GM23338 (cell line): ENCODE results near the gene AAMDC. TPM values are rescaled to one million over a fixed set of nuclear protein-coding genes. Genes with fewer than 3 reads are reported as not detected.

ENCODE experiments used
- ATAC-seq: fragments of 200-7000 bp; cut with Tn5 transposase; 3 replicates; pipeline ENCODE4 v1.9.1; 2020
- DNase-seq: peaks from one replicate; pipeline ENCODE4 v3.0.0-alpha.2; 2015; ENCODE audit warnings: low spot score
- H2AFZ ChIP-seq: fragments of 200-600 bp; sonication (generic); 2 replicates; pipeline ENCODE4 v1.8.0; 2016; ENCODE audit warnings: antibody characterized with exemption, mild to moderate bottlenecking, moderate library complexity
- H3F3A ChIP-seq: fragments of 200-600 bp; sonication (generic); replicated peaks from 2 replicates; pipeline ENCODE4 v1.8.0; 2017; ENCODE audit warnings: antibody characterized with exemption, mixed run types, low read depth
- H3K27ac ChIP-seq: fragments of 200-600 bp; sonication (generic); 2 replicates; pipeline ENCODE4 v1.6.1; 2016; ENCODE audit warnings: low read depth
- H3K27me3 ChIP-seq: fragments of 200-600 bp; sonication (generic); 2 replicates; pipeline ENCODE4 v1.8.0; 2016; ENCODE audit warnings: mild to moderate bottlenecking, mixed run types, moderate library complexity; ENCODE audit not compliant: insufficient read depth
- H3K36me3 ChIP-seq: fragments of 200-600 bp; sonication (generic); 2 replicates; pipeline ENCODE4 v1.8.0; 2016; ENCODE audit warnings: mild to moderate bottlenecking; ENCODE audit not compliant: insufficient read depth
- H3K4me1 ChIP-seq: fragments of 200-600 bp; sonication (generic); 2 replicates; pipeline ENCODE4 v1.8.0; 2016; ENCODE audit warnings: mild to moderate bottlenecking, moderate library complexity; ENCODE audit not compliant: insufficient read depth
- H3K4me2 ChIP-seq: fragments of 200-600 bp; sonication (generic); 2 replicates; pipeline ENCODE4 v1.7.1; 2017; ENCODE audit warnings: mixed run types
- H3K4me3 ChIP-seq: fragments of 200-600 bp; sonication (generic); 2 replicates; pipeline ENCODE4 v1.6.1; 2016; ENCODE audit warnings: mixed run types
- H3K79me2 ChIP-seq: fragments of 200-600 bp; sonication (generic); replicated peaks from 2 replicates; pipeline ENCODE4 v1.8.0; 2017; ENCODE audit warnings: mild to moderate bottlenecking; ENCODE audit not compliant: insufficient read depth
- H3K9me2 ChIP-seq: fragments of 200-600 bp; sonication (generic); 2 replicates; pipeline ENCODE4 v1.8.0; 2017; ENCODE audit not compliant: insufficient read depth
- H4K20me1 ChIP-seq: fragments of 200-600 bp; sonication (generic); replicated peaks from 2 replicates; pipeline ENCODE4 v1.8.0; 2017; ENCODE audit warnings: mild to moderate bottlenecking; ENCODE audit not compliant: insufficient read depth
- H3K27ac Mint-ChIP-seq: 2 replicates; pipeline ENCODE4 v1.8.0; 2020; ENCODE audit warnings: inconsistent platforms, mild to moderate bottlenecking, moderate library complexity, mixed read lengths
- H3K27me3 Mint-ChIP-seq: 3 replicates; pipeline ENCODE4 v1.8.0; 2022; ENCODE audit warnings: low read depth, mild to moderate bottlenecking, moderate library complexity, mixed read lengths, inconsistent platforms; ENCODE audit not compliant: insufficient read depth, poor library complexity
- H3K36me3 Mint-ChIP-seq: 3 replicates; pipeline ENCODE4 v1.8.0; 2021; ENCODE audit warnings: low read depth, mild to moderate bottlenecking, inconsistent platforms, moderate library complexity, mixed read lengths
- H3K4me1 Mint-ChIP-seq: 3 replicates; pipeline ENCODE4 v1.8.0; 2020; ENCODE audit warnings: mild to moderate bottlenecking, inconsistent platforms, mixed read lengths
- H3K4me3 Mint-ChIP-seq: 3 replicates; pipeline ENCODE4 v1.8.0; 2021; ENCODE audit warnings: moderate library complexity, mild to moderate bottlenecking, inconsistent platforms, mixed read lengths
- H3K9me3 Mint-ChIP-seq: 3 replicates; pipeline ENCODE4 v1.8.0; 2020; ENCODE audit warnings: moderate library complexity, mild to moderate bottlenecking, inconsistent platforms, mixed read lengths
- EZH2 ChIP-seq: fragments of 200-600 bp; sonication (generic); IDR thresholded peaks from one replicate; pipeline ENCODE4 v1.8.0; 2017; ENCODE audit warnings: antibody characterized with exemption, mild to moderate bottlenecking, low read depth; ENCODE audit not compliant: unreplicated experiment
- EZH2phosphoT487 ChIP-seq: fragments of 200-600 bp; sonication (generic); IDR thresholded peaks from one replicate; pipeline ENCODE4 v1.8.1; 2018; ENCODE audit warnings: antibody characterized with exemption; ENCODE audit not compliant: unreplicated experiment
- JUNB ChIP-seq: IDR thresholded peaks from one replicate; pipeline ENCODE4 v1.6.1; 2016; ENCODE audit warnings: antibody characterized with exemption; ENCODE audit not compliant: unreplicated experiment
- NANOG ChIP-seq: IDR thresholded peaks from 2 replicates; pipeline ENCODE4 v1.6.1; 2016; ENCODE audit warnings: antibody characterized with exemption, borderline replicate concordance
- STAT1 ChIP-seq: IDR thresholded peaks from one replicate; pipeline ENCODE4 v1.6.1; 2016; ENCODE audit warnings: antibody characterized with exemption; ENCODE audit not compliant: unreplicated experiment
- ZNF331 ChIP-seq: fragments of 250-450 bp; sonication (Bioruptor Pico); IDR thresholded peaks from 2 replicates; pipeline ENCODE4 v1.5.0; 2020; ENCODE audit warnings: low read depth, mild to moderate bottlenecking, moderate library complexity
- polyA plus RNA-seq: library from polyadenylated mRNA; unstranded; fragments of >200 nt; fragmentation: Nextera tagmentation; extraction: Ambion mirVana; gene quantifications from 2 replicates; pipeline ENCODE4 v1.2.1, GENCODE V29; 2016
- total RNA-seq: library from RNA; depleted of rRNA; stranded (reverse); fragments of >200 nt; shearing (Covaris generic); gene quantifications from 2 replicates; pipeline ENCODE4 v1.2.3, GENCODE V29; 2014
- TF ChIP-seq, protein P1 (sequence below), 2 experiments: fragments of 200-600 bp in 1 of 2; sonication (generic) in 1 of 2; conservative IDR thresholded peaks; 2 replicates each; pipeline versions ENCODE4 v1.5.1 to v1.6.1; 2016 to 2017; ENCODE audit warnings: antibody characterized with exemption in 2 of 2, low read depth in 2 of 2, mild to moderate bottlenecking in 2 of 2, moderate library complexity in 1 of 2
- TF ChIP-seq, protein P2 (sequence below): IDR thresholded peaks from one replicate; pipeline ENCODE4 v1.6.1; 2018; ENCODE audit warnings: antibody characterized with exemption; ENCODE audit not compliant: unreplicated experiment
- TF ChIP-seq, protein P3 (sequence below): fragments of 250-450 bp; sonication (Bioruptor Pico); IDR thresholded peaks from 2 replicates; pipeline ENCODE4 v1.5.0; 2020; ENCODE audit warnings: mild to moderate bottlenecking, moderate library complexity

Gene AAMDC
- total and polyA plus RNA-seq, 2 experiments from 2014 or later: 5.3 to 50.2 TPM

DNA sequence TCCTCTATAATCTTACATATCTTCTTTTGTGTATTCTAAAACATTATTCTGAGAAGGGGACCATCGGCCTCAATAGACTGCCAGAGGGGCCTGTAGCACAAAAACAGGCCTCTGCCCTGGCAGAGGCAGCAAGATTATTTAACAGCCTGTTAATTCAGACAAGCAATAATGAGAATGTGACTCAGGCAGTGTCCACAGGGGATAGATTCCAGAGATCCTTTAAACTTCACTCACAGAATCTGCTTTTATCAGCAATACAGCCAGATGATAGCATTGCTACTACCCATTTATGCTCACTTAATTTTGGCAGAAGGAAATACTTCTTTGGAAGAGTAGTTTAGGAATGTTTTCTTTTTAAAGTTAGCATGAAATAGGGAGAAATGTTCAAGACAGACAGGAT lies 44.9 kb downstream of the AAMDC start:
- Mint-ChIP-seq H3K27ac (no peak overlapping the region), H3K9me3 (no peaks in the 10 kb centered on the region), H3K36me3 (peaks cover 6% of the 10 kb centered on the region; the same call in 2 of the 3 replicates), H3K27me3 (peaks cover 2% of the 10 kb centered on the region), H3K4me3 (no peak overlapping the region), H3K4me1 (no peaks in the 10 kb centered on the region)
- ATAC-seq (no peak), DNase-seq (no peak)
- Histone ChIP-seq H3K27me3 (no peaks in the 10 kb centered on the region), H3K79me2 (no peaks in the 10 kb centered on the region), H4K20me1 (no peaks in the 10 kb centered on the region), H3K4me2 (no peak overlapping the region), H3K4me3 (no peak overlapping the region), H3K9me2 (no peaks in the 10 kb centered on the region; the same call in 1 of the 2 replicates), H3K36me3 (no peaks in the 10 kb centered on the region), H3K27ac (no peak overlapping the region), H3F3A (no peaks in the 10 kb centered on the region), H3K4me1 (no peaks in the 10 kb centered on the region), H2AFZ (no peak overlapping the region)
- TF ChIP-seq STAT1: no peak
- TF ChIP-seq JUNB: no peak
- TF ChIP-seq EZH2phosphoT487: no peak
- TF ChIP-seq, protein P1, sequence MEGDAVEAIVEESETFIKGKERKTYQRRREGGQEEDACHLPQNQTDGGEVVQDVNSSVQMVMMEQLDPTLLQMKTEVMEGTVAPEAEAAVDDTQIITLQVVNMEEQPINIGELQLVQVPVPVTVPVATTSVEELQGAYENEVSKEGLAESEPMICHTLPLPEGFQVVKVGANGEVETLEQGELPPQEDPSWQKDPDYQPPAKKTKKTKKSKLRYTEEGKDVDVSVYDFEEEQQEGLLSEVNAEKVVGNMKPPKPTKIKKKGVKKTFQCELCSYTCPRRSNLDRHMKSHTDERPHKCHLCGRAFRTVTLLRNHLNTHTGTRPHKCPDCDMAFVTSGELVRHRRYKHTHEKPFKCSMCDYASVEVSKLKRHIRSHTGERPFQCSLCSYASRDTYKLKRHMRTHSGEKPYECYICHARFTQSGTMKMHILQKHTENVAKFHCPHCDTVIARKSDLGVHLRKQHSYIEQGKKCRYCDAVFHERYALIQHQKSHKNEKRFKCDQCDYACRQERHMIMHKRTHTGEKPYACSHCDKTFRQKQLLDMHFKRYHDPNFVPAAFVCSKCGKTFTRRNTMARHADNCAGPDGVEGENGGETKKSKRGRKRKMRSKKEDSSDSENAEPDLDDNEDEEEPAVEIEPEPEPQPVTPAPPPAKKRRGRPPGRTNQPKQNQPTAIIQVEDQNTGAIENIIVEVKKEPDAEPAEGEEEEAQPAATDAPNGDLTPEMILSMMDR (conservative IDR thresholded peaks at IDR 0.05; ENCODE audit: low read depth in 2 of 2): no peak
- TF ChIP-seq, protein P2, sequence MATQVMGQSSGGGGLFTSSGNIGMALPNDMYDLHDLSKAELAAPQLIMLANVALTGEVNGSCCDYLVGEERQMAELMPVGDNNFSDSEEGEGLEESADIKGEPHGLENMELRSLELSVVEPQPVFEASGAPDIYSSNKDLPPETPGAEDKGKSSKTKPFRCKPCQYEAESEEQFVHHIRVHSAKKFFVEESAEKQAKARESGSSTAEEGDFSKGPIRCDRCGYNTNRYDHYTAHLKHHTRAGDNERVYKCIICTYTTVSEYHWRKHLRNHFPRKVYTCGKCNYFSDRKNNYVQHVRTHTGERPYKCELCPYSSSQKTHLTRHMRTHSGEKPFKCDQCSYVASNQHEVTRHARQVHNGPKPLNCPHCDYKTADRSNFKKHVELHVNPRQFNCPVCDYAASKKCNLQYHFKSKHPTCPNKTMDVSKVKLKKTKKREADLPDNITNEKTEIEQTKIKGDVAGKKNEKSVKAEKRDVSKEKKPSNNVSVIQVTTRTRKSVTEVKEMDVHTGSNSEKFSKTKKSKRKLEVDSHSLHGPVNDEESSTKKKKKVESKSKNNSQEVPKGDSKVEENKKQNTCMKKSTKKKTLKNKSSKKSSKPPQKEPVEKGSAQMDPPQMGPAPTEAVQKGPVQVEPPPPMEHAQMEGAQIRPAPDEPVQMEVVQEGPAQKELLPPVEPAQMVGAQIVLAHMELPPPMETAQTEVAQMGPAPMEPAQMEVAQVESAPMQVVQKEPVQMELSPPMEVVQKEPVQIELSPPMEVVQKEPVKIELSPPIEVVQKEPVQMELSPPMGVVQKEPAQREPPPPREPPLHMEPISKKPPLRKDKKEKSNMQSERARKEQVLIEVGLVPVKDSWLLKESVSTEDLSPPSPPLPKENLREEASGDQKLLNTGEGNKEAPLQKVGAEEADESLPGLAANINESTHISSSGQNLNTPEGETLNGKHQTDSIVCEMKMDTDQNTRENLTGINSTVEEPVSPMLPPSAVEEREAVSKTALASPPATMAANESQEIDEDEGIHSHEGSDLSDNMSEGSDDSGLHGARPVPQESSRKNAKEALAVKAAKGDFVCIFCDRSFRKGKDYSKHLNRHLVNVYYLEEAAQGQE: no peak
- no peak for TF ChIP-seq NANOG
- TF ChIP-seq ZNF331: no peak
- TF ChIP-seq, protein P3, sequence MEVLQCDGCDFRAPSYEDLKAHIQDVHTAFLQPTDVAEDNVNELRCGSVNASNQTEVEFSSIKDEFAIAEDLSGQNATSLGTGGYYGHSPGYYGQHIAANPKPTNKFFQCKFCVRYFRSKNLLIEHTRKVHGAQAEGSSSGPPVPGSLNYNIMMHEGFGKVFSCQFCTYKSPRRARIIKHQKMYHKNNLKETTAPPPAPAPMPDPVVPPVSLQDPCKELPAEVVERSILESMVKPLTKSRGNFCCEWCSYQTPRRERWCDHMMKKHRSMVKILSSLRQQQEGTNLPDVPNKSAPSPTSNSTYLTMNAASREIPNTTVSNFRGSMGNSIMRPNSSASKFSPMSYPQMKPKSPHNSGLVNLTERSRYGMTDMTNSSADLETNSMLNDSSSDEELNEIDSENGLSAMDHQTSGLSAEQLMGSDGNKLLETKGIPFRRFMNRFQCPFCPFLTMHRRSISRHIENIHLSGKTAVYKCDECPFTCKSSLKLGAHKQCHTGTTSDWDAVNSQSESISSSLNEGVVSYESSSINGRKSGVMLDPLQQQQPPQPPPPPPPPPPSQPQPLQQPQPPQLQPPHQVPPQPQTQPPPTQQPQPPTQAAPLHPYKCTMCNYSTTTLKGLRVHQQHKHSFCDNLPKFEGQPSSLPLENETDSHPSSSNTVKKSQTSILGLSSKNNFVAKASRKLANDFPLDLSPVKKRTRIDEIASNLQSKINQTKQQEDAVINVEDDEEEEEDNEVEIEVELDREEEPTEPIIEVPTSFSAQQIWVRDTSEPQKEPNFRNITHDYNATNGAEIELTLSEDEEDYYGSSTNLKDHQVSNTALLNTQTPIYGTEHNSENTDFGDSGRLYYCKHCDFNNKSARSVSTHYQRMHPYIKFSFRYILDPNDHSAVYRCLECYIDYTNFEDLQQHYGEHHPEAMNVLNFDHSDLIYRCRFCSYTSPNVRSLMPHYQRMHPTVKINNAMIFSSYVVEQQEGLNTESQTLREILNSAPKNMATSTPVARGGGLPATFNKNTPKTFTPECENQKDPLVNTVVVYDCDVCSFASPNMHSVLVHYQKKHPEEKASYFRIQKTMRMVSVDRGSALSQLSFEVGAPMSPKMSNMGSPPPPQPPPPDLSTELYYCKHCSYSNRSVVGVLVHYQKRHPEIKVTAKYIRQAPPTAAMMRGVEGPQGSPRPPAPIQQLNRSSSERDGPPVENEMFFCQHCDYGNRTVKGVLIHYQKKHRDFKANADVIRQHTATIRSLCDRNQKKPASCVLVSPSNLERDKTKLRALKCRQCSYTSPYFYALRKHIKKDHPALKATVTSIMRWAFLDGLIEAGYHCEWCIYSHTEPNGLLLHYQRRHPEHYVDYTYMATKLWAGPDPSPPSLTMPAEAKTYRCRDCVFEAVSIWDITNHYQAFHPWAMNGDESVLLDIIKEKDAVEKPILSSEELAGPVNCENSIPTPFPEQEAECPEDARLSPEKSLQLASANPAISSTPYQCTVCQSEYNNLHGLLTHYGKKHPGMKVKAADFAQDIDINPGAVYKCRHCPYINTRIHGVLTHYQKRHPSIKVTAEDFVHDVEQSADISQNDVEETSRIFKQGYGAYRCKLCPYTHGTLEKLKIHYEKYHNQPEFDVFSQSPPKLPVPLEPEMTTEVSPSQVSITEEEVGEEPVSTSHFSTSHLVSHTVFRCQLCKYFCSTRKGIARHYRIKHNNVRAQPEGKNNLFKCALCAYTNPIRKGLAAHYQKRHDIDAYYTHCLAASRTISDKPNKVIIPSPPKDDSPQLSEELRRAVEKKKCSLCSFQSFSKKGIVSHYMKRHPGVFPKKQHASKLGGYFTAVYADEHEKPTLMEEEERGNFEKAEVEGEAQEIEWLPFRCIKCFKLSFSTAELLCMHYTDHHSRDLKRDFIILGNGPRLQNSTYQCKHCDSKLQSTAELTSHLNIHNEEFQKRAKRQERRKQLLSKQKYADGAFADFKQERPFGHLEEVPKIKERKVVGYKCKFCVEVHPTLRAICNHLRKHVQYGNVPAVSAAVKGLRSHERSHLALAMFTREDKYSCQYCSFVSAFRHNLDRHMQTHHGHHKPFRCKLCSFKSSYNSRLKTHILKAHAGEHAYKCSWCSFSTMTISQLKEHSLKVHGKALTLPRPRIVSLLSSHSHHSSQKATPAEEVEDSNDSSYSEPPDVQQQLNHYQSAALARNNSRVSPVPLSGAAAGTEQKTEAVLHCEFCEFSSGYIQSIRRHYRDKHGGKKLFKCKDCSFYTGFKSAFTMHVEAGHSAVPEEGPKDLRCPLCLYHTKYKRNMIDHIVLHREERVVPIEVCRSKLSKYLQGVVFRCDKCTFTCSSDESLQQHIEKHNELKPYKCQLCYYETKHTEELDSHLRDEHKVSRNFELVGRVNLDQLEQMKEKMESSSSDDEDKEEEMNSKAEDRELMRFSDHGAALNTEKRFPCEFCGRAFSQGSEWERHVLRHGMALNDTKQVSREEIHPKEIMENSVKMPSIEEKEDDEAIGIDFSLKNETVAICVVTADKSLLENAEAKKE (CRISPR knock-in tag): no peak
- no peak for TF ChIP-seq EZH2
